ENCODE measurements around the gene MAGI1.

- TF ChIP-seq CTCF (IDR thresholded peaks at IDR 0.05) (no peak), EZH2 (IDR thresholded peaks at IDR 0.05; ENCODE audit: borderline replicate concordance, insufficient read depth, low read depth, low read length, poor library complexity, severe bottlenecking) (no peak)
Measured at GRCh38 chr3:65356331-65357248, 682.1 kb downstream of the MAGI1 start.
